ENCODE results near the gene DNAJC10.

DNA sequence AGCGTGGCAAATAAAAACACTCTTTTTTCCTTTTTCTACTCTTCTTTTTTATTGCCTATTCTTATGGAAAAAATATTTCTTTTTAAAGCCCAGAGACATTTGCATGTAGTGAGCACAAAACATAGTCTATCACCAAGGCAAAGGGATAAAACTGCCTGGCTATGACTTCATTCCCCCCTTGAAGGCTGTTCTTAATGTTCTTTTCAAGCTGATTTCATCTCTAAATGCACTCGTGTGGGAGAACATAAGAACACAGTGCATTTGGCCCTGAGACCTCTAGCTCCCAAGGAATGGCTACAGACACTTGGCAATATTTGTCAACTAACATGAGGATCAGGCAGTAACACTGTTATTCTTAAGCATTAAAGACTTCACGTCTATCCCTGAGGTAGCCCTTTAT, 17.4 kb upstream of the DNAJC10 start:
- TF ChIP-seq MYBL2 (IDR thresholded peaks at IDR 0.05; ENCODE audit: low read depth) (no peak), MYBL2 (CRISPR knock-in tag; IDR thresholded peaks at IDR 0.05; ENCODE audit: borderline replicate concordance) (no peak), STAT5B (CRISPR knock-in tag; IDR thresholded peaks at IDR 0.05) (no peak), JUND (IDR thresholded peaks at IDR 0.05; ENCODE audit: borderline replicate concordance, low read depth, low read length) (no peak), JUND (tag; IDR thresholded peaks at IDR 0.05; ENCODE audit: borderline replicate concordance, low read depth, low read length) (no peak), ZNF830 (CRISPR knock-in tag; IDR thresholded peaks at IDR 0.05) (no peak), ZBTB7A (IDR thresholded peaks at IDR 0.05; ENCODE audit: borderline replicate concordance, control insufficient read depth, low read depth, low read length) (no peak), PHB (CRISPR knock-in tag; IDR thresholded peaks at IDR 0.05) (no peak), RBM15 (IDR thresholded peaks at IDR 0.05; ENCODE audit: insufficient read depth, low read length) (no peak), POLR2A (conservative IDR thresholded peaks at IDR 0.05) (no peak)
- TF ChIP-seq, protein P1, sequence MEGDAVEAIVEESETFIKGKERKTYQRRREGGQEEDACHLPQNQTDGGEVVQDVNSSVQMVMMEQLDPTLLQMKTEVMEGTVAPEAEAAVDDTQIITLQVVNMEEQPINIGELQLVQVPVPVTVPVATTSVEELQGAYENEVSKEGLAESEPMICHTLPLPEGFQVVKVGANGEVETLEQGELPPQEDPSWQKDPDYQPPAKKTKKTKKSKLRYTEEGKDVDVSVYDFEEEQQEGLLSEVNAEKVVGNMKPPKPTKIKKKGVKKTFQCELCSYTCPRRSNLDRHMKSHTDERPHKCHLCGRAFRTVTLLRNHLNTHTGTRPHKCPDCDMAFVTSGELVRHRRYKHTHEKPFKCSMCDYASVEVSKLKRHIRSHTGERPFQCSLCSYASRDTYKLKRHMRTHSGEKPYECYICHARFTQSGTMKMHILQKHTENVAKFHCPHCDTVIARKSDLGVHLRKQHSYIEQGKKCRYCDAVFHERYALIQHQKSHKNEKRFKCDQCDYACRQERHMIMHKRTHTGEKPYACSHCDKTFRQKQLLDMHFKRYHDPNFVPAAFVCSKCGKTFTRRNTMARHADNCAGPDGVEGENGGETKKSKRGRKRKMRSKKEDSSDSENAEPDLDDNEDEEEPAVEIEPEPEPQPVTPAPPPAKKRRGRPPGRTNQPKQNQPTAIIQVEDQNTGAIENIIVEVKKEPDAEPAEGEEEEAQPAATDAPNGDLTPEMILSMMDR (IDR thresholded peaks at IDR 0.05 in 2 of 3, conservative IDR thresholded peaks at IDR 0.05 in 1 of 3; ENCODE audit: insufficient read depth in 2 of 3, low read depth in 1 of 3, low read length in 3 of 3): no peak
- TF ChIP-seq, protein P2, sequence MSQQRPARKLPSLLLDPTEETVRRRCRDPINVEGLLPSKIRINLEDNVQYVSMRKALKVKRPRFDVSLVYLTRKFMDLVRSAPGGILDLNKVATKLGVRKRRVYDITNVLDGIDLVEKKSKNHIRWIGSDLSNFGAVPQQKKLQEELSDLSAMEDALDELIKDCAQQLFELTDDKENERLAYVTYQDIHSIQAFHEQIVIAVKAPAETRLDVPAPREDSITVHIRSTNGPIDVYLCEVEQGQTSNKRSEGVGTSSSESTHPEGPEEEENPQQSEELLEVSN (IDR thresholded peaks at IDR 0.05; ENCODE audit: borderline replicate concordance in 1 of 2, extremely low read depth in 1 of 2, insufficient read depth in 1 of 2, insufficient read length in 1 of 2, low read depth in 1 of 2, low read length in 1 of 2, poor library complexity in 1 of 2, severe bottlenecking in 1 of 2): no peak
- TF ChIP-seq, protein P3, sequence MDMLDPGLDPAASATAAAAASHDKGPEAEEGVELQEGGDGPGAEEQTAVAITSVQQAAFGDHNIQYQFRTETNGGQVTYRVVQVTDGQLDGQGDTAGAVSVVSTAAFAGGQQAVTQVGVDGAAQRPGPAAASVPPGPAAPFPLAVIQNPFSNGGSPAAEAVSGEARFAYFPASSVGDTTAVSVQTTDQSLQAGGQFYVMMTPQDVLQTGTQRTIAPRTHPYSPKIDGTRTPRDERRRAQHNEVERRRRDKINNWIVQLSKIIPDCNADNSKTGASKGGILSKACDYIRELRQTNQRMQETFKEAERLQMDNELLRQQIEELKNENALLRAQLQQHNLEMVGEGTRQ (CRISPR knock-in tag; IDR thresholded peaks at IDR 0.05): no peak
- TF ChIP-seq, protein P4, sequence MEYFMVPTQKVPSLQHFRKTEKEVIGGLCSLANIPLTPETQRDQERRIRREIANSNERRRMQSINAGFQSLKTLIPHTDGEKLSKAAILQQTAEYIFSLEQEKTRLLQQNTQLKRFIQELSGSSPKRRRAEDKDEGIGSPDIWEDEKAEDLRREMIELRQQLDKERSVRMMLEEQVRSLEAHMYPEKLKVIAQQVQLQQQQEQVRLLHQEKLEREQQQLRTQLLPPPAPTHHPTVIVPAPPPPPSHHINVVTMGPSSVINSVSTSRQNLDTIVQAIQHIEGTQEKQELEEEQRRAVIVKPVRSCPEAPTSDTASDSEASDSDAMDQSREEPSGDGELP (CRISPR knock-in tag; IDR thresholded peaks at IDR 0.05; ENCODE audit: borderline replicate concordance): no peak
